HEK293 (cell line): ENCODE data around the gene PPP3CA.
"Not testable (repeated sequence)": the region's sequence is repeated elsewhere in the genome, so short reads cannot be mapped to it uniquely, and the experiment has no call there.

Source experiments
- CTCF ChIA-PET: fragments of 350-600 bp; formaldehyde crosslinking; extraction: SDS; loops from one replicate; lab custom pipeline; 2021; ENCODE audit warnings: antibody characterized with exemption; lab: Yijun Ruan, JAX
- POLR2A ChIA-PET: fragments of 300-600 bp; formaldehyde crosslinking; extraction: SDS; loops from one replicate; lab custom pipeline; 2020; ENCODE audit warnings: antibody characterized with exemption, inconsistent platforms; lab: Yijun Ruan, JAX
- H3K27ac ChIP-seq: fragments of 200-500 bp; sonication (Bioruptor generic); 2 replicates; pipeline ENCODE4 v1.5.1; 2014; ENCODE audit warnings: low read depth, low read length, control low read depth, inconsistent platforms; ENCODE audit errors: extremely low read depth
- H3K36me3 ChIP-seq, 2 experiments: fragments of 200-500 bp in 1 of 2; sonication (Bioruptor generic) in 1 of 2; 1 replicate in 1 of 2; 2 replicates in 1 of 2; pipeline ENCODE4 v1.5.1; 2014 to 2017; ENCODE audit warnings: inconsistent platforms in 2 of 2, low read length in 2 of 2; ENCODE audit not compliant: control insufficient read depth in 2 of 2, insufficient read depth in 1 of 2
- H3K4me1 ChIP-seq: fragments of 200-500 bp; sonication (Bioruptor generic); 2 replicates; pipeline ENCODE4 v1.5.1; 2014; ENCODE audit warnings: mild to moderate bottlenecking, low read length, inconsistent platforms; ENCODE audit not compliant: control insufficient read depth, insufficient read depth
- H3K4me3 ChIP-seq: 2 replicates; pipeline ENCODE4 v1.5.1; 2011; ENCODE audit warnings: low read depth, mild to moderate bottlenecking, control low read depth, low read length, moderate library complexity
- H3K9me3 ChIP-seq: fragments of 200-500 bp; sonication (Bioruptor generic); 2 replicates; pipeline ENCODE4 v1.5.1; 2014; ENCODE audit warnings: low read depth, low read length, inconsistent platforms; ENCODE audit not compliant: control insufficient read depth, insufficient read depth
- ZBTB7A ChIP-seq: fragments of 450-650 bp; formaldehyde crosslinking; IDR thresholded peaks from 2 replicates; pipeline ENCODE4 v1.5.1; 2016; ENCODE audit warnings: low read depth, missing biosample characterization, missing genetic modification characterization
- ZBTB8A ChIP-seq: fragments of 450-650 bp; formaldehyde crosslinking; IDR thresholded peaks from 2 replicates; pipeline ENCODE4 v1.5.1; 2016; ENCODE audit warnings: missing biosample characterization, missing genetic modification characterization
- ZNF140 ChIP-seq: fragments of 450-650 bp; formaldehyde crosslinking; IDR thresholded peaks from 2 replicates; pipeline ENCODE4 v1.5.1; 2016; ENCODE audit warnings: missing biosample characterization, missing genetic modification characterization
- ZNF202 ChIP-seq: fragments of 450-650 bp; formaldehyde crosslinking; IDR thresholded peaks from 2 replicates; pipeline ENCODE4 v1.5.1; 2016; ENCODE audit warnings: missing biosample characterization, missing genetic modification characterization, borderline replicate concordance
- ZNF239 ChIP-seq: fragments of 450-650 bp; formaldehyde crosslinking; IDR thresholded peaks from 2 replicates; pipeline ENCODE4 v1.5.1; 2016; ENCODE audit warnings: missing biosample characterization, missing genetic modification characterization
- ZNF394 ChIP-seq: fragments of 450-650 bp; formaldehyde crosslinking; IDR thresholded peaks from 2 replicates; pipeline ENCODE4 v1.5.1; 2016; ENCODE audit warnings: missing biosample characterization, missing genetic modification characterization, mild to moderate bottlenecking, moderate library complexity, borderline replicate concordance
- ZNF426 ChIP-seq: fragments of 450-650 bp; formaldehyde crosslinking; IDR thresholded peaks from 2 replicates; pipeline ENCODE4 v1.5.1; 2017; ENCODE audit warnings: missing biosample characterization, missing genetic modification characterization, mild to moderate bottlenecking, inconsistent platforms, moderate library complexity
- ZNF433 ChIP-seq: fragments of 450-650 bp; formaldehyde crosslinking; IDR thresholded peaks from 2 replicates; pipeline ENCODE4 v1.5.1; 2016; ENCODE audit warnings: missing biosample characterization, missing genetic modification characterization, low read depth
- ZNF555 ChIP-seq: fragments of 450-650 bp; formaldehyde crosslinking; conservative IDR thresholded peaks from 2 replicates; pipeline ENCODE4 v1.5.1; 2017; ENCODE audit warnings: missing biosample characterization, mild to moderate bottlenecking, missing genetic modification characterization, inconsistent platforms
- ZNF623 ChIP-seq: fragments of 450-650 bp; formaldehyde crosslinking; IDR thresholded peaks from 2 replicates; pipeline ENCODE4 v1.5.1; 2016; ENCODE audit warnings: missing biosample characterization, missing genetic modification characterization
- ZNF654 ChIP-seq: fragments of 450-650 bp; formaldehyde crosslinking; IDR thresholded peaks from 2 replicates; pipeline ENCODE4 v1.5.1; 2016; ENCODE audit warnings: low read depth, missing biosample characterization, missing genetic modification characterization
- TF ChIP-seq, protein P1 (sequence below): fragments of 450-650 bp; formaldehyde crosslinking; conservative IDR thresholded peaks from 2 replicates; pipeline ENCODE4 v1.5.1; 2016; ENCODE audit warnings: low read depth, missing biosample characterization, missing genetic modification characterization
- TF ChIP-seq, protein P2 (sequence below): fragments of 450-650 bp; formaldehyde crosslinking; IDR thresholded peaks from 2 replicates; pipeline ENCODE4 v1.5.1; 2016; ENCODE audit warnings: missing biosample characterization, missing genetic modification characterization
- TF ChIP-seq, protein P3 (sequence below): fragments of 450-650 bp; formaldehyde crosslinking; conservative IDR thresholded peaks from 2 replicates; pipeline ENCODE4 v1.5.1; 2016; ENCODE audit warnings: low read depth, missing biosample characterization, missing genetic modification characterization

PPP3CA gene

DNA sequence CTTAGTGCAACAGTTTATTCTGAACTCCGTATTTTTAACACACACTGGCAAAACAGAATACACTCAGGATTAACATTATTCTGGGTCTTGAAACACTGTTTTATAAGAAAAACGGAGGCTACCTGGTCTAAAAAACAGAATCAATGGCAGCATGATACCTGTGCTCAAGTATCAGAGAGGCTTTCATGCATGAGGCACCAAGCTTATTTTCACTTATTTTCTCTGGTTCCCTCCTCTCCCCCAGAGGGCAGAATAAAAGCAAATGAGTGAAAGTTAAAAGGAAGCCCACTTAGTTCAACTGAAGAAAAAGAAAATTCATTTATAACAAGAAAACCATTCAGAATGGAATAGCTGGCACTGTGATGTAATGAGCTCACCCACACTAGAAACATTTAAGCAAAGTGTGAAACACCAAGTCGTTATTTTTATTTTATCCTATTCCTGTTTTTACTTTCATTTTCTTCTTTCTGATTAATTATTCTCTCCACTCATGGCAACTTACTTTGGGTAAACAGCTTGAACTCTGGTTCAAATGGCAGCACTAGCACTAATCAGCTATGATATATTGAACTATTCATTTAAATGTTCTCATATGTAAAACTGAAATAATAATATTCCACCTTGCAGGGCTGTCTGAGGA lies 211.8 kb downstream of the PPP3CA start:
- POLR2A ChIA-PET: no interaction called here
- no peak for TF ChIP-seq ZNF239 (tag by site-specific recombination)
- no peak for TF ChIP-seq ZBTB7A (tag by site-specific recombination)
- TF ChIP-seq, all 188 proteins: peak for 0
- Histone ChIP-seq H3K4me1 (peaks cover 5% of the 10 kb centered on the region; the same call in 1 of the 2 replicates), H3K4me3 (no peak overlapping the region), H3K36me3 (no peaks in the 10 kb centered on the region), H3K9me3 (no peaks in the 10 kb centered on the region), H3K27ac (no peak overlapping the region)
- CTCF ChIA-PET: no interaction called here

DNA sequence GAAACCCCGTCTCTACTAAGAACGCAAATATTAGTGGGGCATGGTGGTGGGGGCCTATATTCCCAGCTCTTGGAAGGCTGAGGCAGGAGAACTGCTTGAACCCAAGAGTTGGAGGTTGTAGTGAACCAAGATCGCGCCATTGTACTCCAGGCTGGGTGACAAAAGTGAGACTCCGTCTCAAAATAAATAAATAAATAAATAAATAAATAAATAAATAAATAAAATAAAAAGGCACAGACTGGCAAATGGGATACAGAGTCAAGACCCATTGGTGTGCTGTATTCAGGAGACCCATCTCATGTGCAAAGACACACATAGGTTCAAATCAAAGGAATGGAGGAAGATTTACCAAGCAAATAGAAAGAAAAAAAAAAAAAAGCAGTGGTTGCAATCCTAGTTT lies 216.3 kb downstream of the PPP3CA start:
- H3K27ac ChIP-seq, POLR2A ChIA-PET, H3K4me1 ChIP-seq, H3K4me3 ChIP-seq, H3K36me3 ChIP-seq, H3K9me3 ChIP-seq, CTCF ChIA-PET: not testable (repeated sequence)
- 0 out of 2 replicates have a peak, but pooled peaks have one; percentile 13 for TF ChIP-seq ZNF202 (tag by site-specific recombination)
- peak; percentile 38; the same call in 1 of the 2 replicates for TF ChIP-seq ZNF433 (tag by site-specific recombination)
- peak; percentile 75; the same call in 1 of the 2 replicates for TF ChIP-seq ZNF394
- TF ChIP-seq ZNF623 (tag by site-specific recombination): peak; percentile 58
- TF ChIP-seq ZNF654 (tag by site-specific recombination): peak; percentile 23
- peak; percentile 56 for TF ChIP-seq ZNF555 (tag by site-specific recombination)
- TF ChIP-seq ZNF140 (tag by site-specific recombination): peak; percentile 48; the same call in 1 of the 2 replicates
- peak; percentile 50 for TF ChIP-seq ZBTB8A (tag by site-specific recombination)
- TF ChIP-seq, protein P1, sequence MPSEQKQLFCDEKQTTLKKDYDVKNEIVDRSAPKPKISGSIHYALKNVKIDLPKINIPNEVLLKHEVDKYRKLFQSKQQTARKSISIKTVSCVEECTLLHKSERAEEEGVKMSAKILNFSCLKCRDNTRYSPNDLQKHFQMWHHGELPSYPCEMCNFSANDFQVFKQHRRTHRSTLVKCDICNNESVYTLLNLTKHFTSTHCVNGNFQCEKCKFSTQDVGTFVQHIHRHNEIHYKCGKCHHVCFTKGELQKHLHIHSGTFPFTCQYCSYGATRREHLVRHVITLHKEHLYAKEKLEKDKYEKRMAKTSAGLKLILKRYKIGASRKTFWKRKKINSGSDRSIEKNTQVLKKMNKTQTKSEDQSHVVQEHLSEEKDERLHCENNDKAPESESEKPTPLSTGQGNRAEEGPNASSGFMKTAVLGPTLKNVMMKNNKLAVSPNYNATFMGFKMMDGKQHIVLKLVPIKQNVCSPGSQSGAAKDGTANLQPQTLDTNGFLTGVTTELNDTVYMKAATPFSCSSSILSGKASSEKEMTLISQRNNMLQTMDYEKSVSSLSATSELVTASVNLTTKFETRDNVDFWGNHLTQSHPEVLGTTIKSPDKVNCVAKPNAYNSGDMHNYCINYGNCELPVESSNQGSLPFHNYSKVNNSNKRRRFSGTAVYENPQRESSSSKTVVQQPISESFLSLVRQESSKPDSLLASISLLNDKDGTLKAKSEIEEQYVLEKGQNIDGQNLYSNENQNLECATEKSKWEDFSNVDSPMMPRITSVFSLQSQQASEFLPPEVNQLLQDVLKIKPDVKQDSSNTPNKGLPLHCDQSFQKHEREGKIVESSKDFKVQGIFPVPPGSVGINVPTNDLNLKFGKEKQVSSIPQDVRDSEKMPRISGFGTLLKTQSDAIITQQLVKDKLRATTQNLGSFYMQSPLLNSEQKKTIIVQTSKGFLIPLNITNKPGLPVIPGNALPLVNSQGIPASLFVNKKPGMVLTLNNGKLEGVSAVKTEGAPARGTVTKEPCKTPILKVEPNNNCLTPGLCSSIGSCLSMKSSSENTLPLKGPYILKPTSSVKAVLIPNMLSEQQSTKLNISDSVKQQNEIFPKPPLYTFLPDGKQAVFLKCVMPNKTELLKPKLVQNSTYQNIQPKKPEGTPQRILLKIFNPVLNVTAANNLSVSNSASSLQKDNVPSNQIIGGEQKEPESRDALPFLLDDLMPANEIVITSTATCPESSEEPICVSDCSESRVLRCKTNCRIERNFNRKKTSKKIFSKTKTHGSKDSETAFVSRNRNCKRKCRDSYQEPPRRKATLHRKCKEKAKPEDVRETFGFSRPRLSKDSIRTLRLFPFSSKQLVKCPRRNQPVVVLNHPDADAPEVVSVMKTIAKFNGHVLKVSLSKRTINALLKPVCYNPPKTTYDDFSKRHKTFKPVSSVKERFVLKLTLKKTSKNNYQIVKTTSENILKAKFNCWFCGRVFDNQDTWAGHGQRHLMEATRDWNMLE (tag by site-specific recombination): peak; percentile 79
- peak; percentile 60 for TF ChIP-seq ZNF426
- TF ChIP-seq, protein P2, sequence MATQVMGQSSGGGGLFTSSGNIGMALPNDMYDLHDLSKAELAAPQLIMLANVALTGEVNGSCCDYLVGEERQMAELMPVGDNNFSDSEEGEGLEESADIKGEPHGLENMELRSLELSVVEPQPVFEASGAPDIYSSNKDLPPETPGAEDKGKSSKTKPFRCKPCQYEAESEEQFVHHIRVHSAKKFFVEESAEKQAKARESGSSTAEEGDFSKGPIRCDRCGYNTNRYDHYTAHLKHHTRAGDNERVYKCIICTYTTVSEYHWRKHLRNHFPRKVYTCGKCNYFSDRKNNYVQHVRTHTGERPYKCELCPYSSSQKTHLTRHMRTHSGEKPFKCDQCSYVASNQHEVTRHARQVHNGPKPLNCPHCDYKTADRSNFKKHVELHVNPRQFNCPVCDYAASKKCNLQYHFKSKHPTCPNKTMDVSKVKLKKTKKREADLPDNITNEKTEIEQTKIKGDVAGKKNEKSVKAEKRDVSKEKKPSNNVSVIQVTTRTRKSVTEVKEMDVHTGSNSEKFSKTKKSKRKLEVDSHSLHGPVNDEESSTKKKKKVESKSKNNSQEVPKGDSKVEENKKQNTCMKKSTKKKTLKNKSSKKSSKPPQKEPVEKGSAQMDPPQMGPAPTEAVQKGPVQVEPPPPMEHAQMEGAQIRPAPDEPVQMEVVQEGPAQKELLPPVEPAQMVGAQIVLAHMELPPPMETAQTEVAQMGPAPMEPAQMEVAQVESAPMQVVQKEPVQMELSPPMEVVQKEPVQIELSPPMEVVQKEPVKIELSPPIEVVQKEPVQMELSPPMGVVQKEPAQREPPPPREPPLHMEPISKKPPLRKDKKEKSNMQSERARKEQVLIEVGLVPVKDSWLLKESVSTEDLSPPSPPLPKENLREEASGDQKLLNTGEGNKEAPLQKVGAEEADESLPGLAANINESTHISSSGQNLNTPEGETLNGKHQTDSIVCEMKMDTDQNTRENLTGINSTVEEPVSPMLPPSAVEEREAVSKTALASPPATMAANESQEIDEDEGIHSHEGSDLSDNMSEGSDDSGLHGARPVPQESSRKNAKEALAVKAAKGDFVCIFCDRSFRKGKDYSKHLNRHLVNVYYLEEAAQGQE (tag by site-specific recombination): peak; percentile 23; the same call in 1 of the 2 replicates
- TF ChIP-seq, protein P3, sequence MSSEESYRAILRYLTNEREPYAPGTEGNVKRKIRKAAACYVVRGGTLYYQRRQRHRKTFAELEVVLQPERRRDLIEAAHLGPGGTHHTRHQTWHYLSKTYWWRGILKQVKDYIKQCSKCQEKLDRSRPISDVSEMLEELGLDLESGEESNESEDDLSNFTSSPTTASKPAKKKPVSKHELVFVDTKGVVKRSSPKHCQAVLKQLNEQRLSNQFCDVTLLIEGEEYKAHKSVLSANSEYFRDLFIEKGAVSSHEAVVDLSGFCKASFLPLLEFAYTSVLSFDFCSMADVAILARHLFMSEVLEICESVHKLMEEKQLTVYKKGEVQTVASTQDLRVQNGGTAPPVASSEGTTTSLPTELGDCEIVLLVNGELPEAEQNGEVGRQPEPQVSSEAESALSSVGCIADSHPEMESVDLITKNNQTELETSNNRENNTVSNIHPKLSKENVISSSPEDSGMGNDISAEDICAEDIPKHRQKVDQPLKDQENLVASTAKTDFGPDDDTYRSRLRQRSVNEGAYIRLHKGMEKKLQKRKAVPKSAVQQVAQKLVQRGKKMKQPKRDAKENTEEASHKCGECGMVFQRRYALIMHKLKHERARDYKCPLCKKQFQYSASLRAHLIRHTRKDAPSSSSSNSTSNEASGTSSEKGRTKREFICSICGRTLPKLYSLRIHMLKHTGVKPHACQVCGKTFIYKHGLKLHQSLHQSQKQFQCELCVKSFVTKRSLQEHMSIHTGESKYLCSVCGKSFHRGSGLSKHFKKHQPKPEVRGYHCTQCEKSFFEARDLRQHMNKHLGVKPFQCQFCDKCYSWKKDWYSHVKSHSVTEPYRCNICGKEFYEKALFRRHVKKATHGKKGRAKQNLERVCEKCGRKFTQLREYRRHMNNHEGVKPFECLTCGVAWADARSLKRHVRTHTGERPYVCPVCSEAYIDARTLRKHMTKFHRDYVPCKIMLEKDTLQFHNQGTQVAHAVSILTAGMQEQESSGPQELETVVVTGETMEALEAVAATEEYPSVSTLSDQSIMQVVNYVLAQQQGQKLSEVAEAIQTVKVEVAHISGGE: peak; percentile 62

DNA sequence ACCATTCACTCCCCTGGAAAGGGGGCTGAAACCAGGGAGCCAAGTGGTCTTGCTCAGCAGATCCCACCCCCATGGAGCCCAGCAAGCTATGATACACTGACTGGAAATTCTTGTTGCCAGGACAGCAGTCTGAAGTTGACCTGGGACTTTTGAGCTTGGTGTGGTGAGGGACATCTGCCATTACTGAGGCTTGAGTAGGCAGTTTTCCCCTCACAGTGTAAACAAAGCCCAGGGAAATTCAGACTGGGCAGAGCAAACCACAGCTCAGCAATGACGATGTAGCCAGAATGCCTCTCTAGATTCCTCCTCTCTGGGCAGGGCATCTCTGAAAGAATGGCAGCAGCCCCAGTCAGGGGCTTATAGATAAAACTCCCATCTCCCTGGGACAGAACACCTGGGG lies 218.4 kb downstream of the PPP3CA start:
- H3K4me1 ChIP-seq, H3K36me3 ChIP-seq, POLR2A ChIA-PET: not testable (repeated sequence)

More for the DNA sequence above, 218.4 kb downstream of the PPP3CA start:
- H3K27ac ChIP-seq, H3K4me3 ChIP-seq, CTCF ChIA-PET, H3K9me3 ChIP-seq: not testable (repeated sequence)
